Adrenal gland (tissue), 5 donors: ENCODE measurements around the gene WDR70.
"Not testable (repeated sequence)": the region's sequence is repeated elsewhere in the genome, so short reads cannot be mapped to it uniquely, and the experiment has no call there.

ENCODE experiments used
- POLR2A ChIP-seq, 2 donors: fragments of 450-650 bp; IDR thresholded peaks; one replicate each; pipeline ENCODE4 v1.6.1; 2017; ENCODE audit warnings: antibody characterized with exemption in 2 of 2, mild to moderate bottlenecking in 2 of 2, moderate library complexity in 1 of 2
- TF ChIP-seq, protein P1 (sequence below), 6 experiments: fragments of 450-650 bp in 4 of 6; fragments of 200-600 bp in 2 of 6; sonication (generic) in 1 of 6; IDR thresholded peaks; 1 replicate in 5 of 6; 2 replicates in 1 of 6; pipeline versions ENCODE4 v1.5.1 to v1.8.0; 2016 to 2021; ENCODE audit warnings: antibody characterized with exemption in 6 of 6, mild to moderate bottlenecking in 2 of 6, moderate library complexity in 1 of 6
- donor health status: DM: no; HTN: no; CAD: no.

DNA sequence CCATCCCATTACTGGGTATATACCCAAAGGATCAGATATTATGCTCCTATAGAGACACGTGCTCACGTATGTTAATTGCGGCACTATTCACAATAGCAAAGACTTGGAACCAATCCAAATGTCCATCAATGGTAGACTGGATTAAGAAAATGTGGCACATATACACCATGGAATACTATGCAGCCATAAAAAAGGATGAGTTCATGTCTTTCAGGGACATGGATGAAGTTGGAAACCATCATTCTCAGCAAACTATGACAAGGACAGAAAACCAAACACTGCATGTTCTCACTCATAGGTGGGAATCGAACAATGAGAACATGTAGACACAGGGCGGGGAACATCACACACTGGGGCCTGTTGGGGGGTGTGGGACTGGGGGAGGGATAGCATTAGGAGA lies 315.2 kb downstream of the WDR70 start:
- TF ChIP-seq, protein P1, sequence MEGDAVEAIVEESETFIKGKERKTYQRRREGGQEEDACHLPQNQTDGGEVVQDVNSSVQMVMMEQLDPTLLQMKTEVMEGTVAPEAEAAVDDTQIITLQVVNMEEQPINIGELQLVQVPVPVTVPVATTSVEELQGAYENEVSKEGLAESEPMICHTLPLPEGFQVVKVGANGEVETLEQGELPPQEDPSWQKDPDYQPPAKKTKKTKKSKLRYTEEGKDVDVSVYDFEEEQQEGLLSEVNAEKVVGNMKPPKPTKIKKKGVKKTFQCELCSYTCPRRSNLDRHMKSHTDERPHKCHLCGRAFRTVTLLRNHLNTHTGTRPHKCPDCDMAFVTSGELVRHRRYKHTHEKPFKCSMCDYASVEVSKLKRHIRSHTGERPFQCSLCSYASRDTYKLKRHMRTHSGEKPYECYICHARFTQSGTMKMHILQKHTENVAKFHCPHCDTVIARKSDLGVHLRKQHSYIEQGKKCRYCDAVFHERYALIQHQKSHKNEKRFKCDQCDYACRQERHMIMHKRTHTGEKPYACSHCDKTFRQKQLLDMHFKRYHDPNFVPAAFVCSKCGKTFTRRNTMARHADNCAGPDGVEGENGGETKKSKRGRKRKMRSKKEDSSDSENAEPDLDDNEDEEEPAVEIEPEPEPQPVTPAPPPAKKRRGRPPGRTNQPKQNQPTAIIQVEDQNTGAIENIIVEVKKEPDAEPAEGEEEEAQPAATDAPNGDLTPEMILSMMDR (IDR thresholded peaks at IDR 0.05): not testable (repeated sequence)
- TF ChIP-seq POLR2A (IDR thresholded peaks at IDR 0.05): not testable (repeated sequence)
